Nephron (organoid): ENCODE measurements around the gene KIAA1671.

ENCODE experiments used
- H3K27ac Mint-ChIP-seq, 3 experiments: 2 replicates each; pipeline ENCODE4 v1.8.0; 2020; ENCODE audit warnings: mixed read lengths in 3 of 3, mild to moderate bottlenecking in 2 of 3, moderate library complexity in 1 of 3
- H3K27me3 Mint-ChIP-seq: 2 replicates; pipeline ENCODE4 v1.8.0; 2021; ENCODE audit warnings: low read depth, mild to moderate bottlenecking, moderate library complexity, mixed read lengths
- H3K36me3 Mint-ChIP-seq: 2 replicates; pipeline ENCODE4 v1.8.0; 2020; ENCODE audit warnings: low read depth, mixed read lengths
- H3K4me1 Mint-ChIP-seq: 2 replicates; pipeline ENCODE4 v1.8.0; 2020; ENCODE audit warnings: mixed read lengths
- H3K4me3 Mint-ChIP-seq, 3 experiments: 2 replicates each; pipeline ENCODE4 v1.8.0; 2020; ENCODE audit warnings: mild to moderate bottlenecking in 3 of 3, mixed read lengths in 3 of 3, moderate library complexity in 2 of 3
- H3K9me3 Mint-ChIP-seq: 2 replicates; pipeline ENCODE4 v1.8.0; 2020; ENCODE audit warnings: mixed read lengths
- TF ChIP-seq, protein P1 (sequence below), 3 experiments: fragments of 200-600 bp; sonication (generic); IDR thresholded peaks; one replicate each; pipeline ENCODE4 v1.5.0; 2021; ENCODE audit warnings: antibody characterized with exemption in 3 of 3; ENCODE audit not compliant: unreplicated experiment in 3 of 3

Gene KIAA1671

GRCh38 chr22:25207553-25208157 lies 255.1 kb downstream of the KIAA1671 start:
- Mint-ChIP-seq H3K27me3 (no peaks in the 10 kb centered on the region), H3K36me3 (no peaks in the 10 kb centered on the region), H3K9me3 (no peaks in the 10 kb centered on the region), H3K4me1 (no peaks in the 10 kb centered on the region), H3K4me3 (no peak overlapping the region), H3K27ac (no peak overlapping the region)
- TF ChIP-seq, protein P1, sequence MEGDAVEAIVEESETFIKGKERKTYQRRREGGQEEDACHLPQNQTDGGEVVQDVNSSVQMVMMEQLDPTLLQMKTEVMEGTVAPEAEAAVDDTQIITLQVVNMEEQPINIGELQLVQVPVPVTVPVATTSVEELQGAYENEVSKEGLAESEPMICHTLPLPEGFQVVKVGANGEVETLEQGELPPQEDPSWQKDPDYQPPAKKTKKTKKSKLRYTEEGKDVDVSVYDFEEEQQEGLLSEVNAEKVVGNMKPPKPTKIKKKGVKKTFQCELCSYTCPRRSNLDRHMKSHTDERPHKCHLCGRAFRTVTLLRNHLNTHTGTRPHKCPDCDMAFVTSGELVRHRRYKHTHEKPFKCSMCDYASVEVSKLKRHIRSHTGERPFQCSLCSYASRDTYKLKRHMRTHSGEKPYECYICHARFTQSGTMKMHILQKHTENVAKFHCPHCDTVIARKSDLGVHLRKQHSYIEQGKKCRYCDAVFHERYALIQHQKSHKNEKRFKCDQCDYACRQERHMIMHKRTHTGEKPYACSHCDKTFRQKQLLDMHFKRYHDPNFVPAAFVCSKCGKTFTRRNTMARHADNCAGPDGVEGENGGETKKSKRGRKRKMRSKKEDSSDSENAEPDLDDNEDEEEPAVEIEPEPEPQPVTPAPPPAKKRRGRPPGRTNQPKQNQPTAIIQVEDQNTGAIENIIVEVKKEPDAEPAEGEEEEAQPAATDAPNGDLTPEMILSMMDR (IDR thresholded peaks at IDR 0.05; ENCODE audit: unreplicated experiment in 3 of 3): no peak

DNA sequence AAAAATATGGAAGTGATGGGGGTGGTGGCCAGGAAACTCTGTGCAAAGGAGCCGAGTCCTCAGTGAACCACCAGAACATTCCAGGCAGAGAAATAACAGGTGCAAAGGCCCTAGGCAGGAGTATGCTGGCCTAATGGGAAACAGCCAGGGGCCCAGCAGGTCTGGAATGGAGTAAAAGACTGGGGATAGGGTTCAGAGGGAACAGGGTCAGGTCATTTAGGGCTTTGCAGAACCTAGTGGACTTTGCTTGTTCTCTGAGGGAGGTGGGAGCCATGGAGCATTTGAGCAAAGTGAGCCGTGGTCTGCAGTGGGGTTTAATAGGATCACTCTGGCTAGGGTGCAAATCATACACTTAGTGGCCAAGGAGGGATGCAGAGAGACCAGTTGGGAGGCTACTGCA lies 255.8 kb downstream of the KIAA1671 start:
- TF ChIP-seq, protein P1 (IDR thresholded peaks at IDR 0.05; ENCODE audit: unreplicated experiment in 3 of 3): no peak
- Mint-ChIP-seq H3K4me1 (no peaks in the 10 kb centered on the region), H3K9me3 (no peaks in the 10 kb centered on the region), H3K36me3 (no peaks in the 10 kb centered on the region), H3K27ac (no peak overlapping the region), H3K4me3 (no peak overlapping the region), H3K27me3 (no peaks in the 10 kb centered on the region)

DNA sequence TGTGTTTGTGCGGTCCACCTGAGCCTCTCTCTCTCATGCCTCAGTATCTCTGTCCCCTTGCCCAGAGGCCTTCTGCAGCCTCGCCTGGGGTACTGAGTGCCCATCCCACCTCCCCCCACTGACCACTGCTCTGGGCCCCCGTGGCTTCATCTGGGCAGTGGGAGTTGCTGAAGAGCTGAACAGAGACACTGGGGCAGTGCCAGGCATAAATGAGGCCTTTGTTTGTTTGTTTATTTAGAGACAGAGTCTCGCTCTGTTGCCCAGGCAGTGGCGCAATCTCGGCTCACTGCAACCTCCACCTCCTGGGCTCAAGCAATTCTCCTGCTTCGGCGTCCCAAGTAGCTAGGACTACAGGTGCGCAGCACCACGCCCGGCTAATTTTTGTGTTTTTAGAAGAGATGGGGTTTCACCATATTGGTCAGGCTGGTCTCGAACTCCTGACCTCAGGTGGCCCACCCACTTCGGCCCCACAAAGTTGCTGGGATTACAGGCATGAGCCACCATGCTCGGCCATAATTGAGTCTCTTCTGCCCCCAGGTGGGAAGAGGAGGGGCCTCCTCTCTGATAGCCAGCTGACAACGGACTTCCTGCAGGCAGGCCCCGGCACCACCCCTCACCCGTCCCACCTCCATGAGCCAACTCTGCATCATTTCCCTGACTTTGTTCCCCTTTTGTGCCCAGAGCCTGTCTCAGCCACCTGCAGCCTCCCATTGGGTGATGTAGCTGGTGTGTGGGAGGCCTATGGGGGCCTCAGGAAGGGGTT lies 256.4 kb downstream of the KIAA1671 start:
- H3K27ac Mint-ChIP-seq: no peak overlapping the region
- no peaks in the 10 kb centered on the region for H3K9me3 Mint-ChIP-seq
- no peaks in the 10 kb centered on the region for H3K27me3 Mint-ChIP-seq
- no peaks in the 10 kb centered on the region for H3K36me3 Mint-ChIP-seq
- H3K4me3 Mint-ChIP-seq: no peak overlapping the region
- no peaks in the 10 kb centered on the region for H3K4me1 Mint-ChIP-seq
- TF ChIP-seq, protein P1 (IDR thresholded peaks at IDR 0.05; ENCODE audit: unreplicated experiment in 3 of 3): no peak

- Mint-ChIP-seq H3K27me3 (no peaks in the 10 kb centered on the region), H3K9me3 (peaks cover 2% of the 10 kb centered on the region), H3K4me3 (no peak overlapping the region), H3K36me3 (no peaks in the 10 kb centered on the region), H3K4me1 (no peaks in the 10 kb centered on the region), H3K27ac (no peak overlapping the region)
- TF ChIP-seq, protein P1 (IDR thresholded peaks at IDR 0.05; ENCODE audit: unreplicated experiment in 3 of 3): no peak
Measured at GRCh38 chr22:25210793-25211192, 258.3 kb downstream of the KIAA1671 start.

- Mint-ChIP-seq H3K9me3 (peaks cover 2% of the 10 kb centered on the region), H3K27ac (no peak overlapping the region), H3K4me3 (no peak overlapping the region), H3K27me3 (peaks cover 4% of the 10 kb centered on the region), H3K4me1 (no peaks in the 10 kb centered on the region), H3K36me3 (no peaks in the 10 kb centered on the region)
- TF ChIP-seq, protein P1 (IDR thresholded peaks at IDR 0.05; ENCODE audit: unreplicated experiment in 3 of 3): no peak
Measured at GRCh38 chr22:25212337-25212736, 259.8 kb downstream of the KIAA1671 start.

DNA sequence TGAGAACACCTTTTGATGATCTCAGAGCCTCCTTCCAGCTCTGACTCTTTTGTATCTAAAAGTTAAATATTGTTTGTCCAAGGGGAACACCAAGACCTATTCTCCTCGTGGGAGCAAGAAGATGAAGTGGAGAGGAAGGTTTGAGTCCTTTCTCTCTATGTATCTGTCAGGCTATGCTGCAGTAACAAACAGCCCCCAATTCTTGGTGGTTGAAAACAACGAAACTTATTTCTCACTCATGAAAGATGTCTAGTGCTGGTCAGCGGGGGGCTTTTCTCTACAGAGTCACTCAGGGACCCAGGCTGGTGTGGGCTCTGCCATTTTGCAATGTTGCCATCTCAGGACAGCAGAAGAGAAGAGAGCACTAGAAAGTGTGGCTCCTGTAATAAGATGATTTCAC lies 260.7 kb downstream of the KIAA1671 start:
- TF ChIP-seq, protein P1 (IDR thresholded peaks at IDR 0.05; ENCODE audit: unreplicated experiment in 3 of 3): no peak
- peaks cover 2% of the 10 kb centered on the region for H3K9me3 Mint-ChIP-seq

More for the DNA sequence above, 260.7 kb downstream of the KIAA1671 start:
- no peaks in the 10 kb centered on the region for H3K4me1 Mint-ChIP-seq
- peaks cover 4% of the 10 kb centered on the region for H3K27me3 Mint-ChIP-seq
- H3K4me3 Mint-ChIP-seq: no peak overlapping the region
- no peak overlapping the region for H3K27ac Mint-ChIP-seq
- H3K36me3 Mint-ChIP-seq: no peaks in the 10 kb centered on the region
